Non-pigmented ciliary epithelial cell (primary cell): ENCODE measurements around the gene TM9SF2.

Experiments
- DNase-seq: peaks from one replicate; pipeline ENCODE4 v3.0.0-alpha.2; 2010; ENCODE audit warnings: low read depth

TM9SF2 gene

GRCh38 chr13:99577934-99578917, 77.0 kb downstream of the TM9SF2 start:
- no peak for DNase-seq

- DNase-seq = no peak
These were observed 79.4 kb downstream of the TM9SF2 start for GRCh38 chr13:99580500-99581268.

DNA sequence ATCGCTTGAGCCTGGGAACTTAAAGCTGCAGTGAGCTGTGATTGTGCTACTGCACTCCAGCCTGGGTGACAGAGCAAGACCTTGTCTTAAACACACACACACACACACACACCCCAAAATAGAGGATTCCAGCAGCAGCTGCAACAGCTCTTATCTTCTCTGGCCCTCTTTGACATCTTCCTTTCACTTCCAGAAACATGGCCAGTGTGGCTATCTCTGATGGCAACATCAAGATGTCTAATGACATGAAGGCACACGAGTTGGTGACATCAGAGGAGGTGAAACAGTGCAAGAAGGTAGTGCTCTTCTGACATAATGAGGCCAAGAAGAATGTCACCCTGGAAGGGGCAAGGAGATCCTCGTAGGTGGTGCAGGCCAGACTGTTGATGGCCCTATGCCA, 81.2 kb downstream of the TM9SF2 start:
- DNase-seq = no peak

GRCh38 chr13:99585609-99586008, 84.3 kb downstream of the TM9SF2 start:
- DNase-seq = no peak

DNA sequence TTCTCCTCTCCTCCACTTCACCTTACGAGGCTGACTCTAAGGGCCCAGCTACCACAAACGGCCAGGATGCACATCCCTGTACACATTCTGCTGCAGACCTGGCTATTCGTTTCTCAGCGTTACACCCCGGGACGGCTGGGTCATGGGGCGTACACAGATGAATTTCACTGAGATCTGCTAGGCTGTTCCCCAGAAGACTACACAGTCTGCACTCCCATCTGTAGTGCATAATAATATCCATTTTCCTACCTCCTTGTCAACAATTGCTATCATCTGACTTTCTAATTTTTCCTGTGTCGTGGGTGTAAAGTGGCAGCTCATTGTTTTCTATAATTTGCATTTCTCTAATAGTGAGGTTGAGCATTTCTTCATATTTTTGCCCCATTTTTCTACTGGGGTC, 85.7 kb downstream of the TM9SF2 start:
- no peak for DNase-seq

GRCh38 chr13:99587893-99588606, 86.8 kb downstream of the TM9SF2 start:
- DNase-seq = no peak

- DNase-seq = no peak
These were observed 88.3 kb downstream of the TM9SF2 start for GRCh38 chr13:99589575-99589974.

GRCh38 chr13:99590519-99591011, 89.3 kb downstream of the TM9SF2 start:
- DNase-seq = no peak

- DNase-seq = no peak
These were observed 94.9 kb downstream of the TM9SF2 start for GRCh38 chr13:99596180-99596579.

DNA sequence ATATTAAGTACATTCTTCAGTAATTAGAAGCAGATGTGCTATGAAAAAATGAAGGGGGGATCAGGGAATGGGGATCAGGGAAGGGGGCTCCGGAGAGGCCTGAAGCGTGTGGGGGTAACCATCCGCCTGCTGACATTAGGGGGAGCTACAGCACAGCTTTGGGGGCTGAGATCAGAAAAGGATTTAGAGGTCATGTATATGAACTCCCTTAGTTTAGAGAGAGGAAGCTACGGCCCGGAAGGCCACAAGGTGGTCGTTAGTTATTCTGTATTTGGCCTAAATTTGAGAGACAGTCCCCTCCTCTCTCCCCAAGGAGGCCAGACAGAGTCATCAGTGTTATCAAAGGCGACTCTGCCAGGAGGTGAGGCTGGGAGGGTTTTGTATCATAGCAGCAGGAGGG, 99.0 kb downstream of the TM9SF2 start:
- DNase-seq = no peak

DNA sequence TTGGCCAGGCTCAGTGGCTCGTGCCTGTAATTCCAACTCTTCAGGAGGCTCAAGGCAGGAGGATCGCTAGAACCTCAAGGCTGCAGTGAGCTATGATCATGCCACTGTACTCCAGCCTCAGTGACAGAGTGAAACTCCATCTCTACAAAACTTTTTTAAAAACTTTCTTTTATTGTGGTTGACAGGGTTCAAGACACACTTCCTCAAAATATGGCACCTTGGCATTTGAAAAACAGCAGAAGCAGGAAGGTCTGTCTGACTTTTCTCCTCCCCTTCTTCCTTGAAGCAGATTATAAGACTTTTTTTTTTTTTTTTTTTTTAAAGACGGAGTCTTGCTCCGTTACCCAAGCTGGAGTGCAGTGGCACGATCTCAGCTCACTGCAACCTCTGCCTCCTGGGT, 100.3 kb downstream of the TM9SF2 start:
- DNase-seq = no peak

- no peak for DNase-seq
These were observed 103.4 kb downstream of the TM9SF2 start for GRCh38 chr13:99604636-99605035.

DNA sequence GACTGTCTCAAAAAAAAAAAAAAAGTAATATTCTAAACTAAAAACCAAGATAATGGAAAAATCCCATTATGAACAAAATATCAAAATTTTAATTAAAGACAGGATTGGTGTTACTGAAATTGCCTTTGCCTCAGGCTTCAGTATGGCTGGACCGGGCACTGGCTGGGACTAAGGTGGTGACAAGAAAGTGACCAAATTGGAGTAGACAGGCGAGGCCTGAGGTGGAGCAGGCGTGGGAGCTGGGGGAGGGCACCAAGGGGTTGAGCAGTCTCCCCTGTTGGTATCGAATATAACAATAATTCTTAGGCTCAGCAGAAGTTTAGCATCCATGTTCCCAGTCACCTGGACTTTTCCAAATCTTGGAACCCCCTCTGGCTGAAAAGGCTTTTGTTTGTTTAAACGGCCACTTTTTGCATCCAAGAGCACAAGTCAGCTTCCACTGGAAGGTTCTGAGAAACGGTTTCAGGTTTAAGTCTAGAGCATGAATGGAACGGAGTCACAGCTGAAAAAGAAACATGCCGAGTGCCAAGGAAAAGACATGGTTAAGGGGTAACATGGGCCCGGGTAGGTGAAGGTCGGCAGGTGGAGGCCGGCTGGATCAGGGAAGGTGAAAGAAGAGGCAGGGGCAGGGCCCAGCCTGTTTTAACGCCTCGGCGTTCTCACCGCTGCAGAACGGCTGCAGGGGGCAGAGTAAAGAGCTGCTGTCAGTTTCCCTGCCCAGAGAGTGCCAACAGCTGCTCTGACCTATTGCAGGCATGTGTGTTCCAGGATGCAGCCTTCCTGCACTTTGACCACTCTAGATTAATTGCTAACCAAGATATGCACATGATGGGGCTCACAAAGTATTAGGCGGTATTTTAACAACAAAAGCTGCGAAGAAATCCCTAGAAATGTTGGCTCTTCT, 104.4 kb downstream of the TM9SF2 start:
- no peak for DNase-seq

GRCh38 chr13:99606324-99607066, 105.2 kb downstream of the TM9SF2 start, which contains the start of gene CLYBL:
Gene CLYBL (plus strand): TSS chr13:99606690.
- no peak for DNase-seq

GRCh38 chr13:99608345-99608744, 107.1 kb downstream of the TM9SF2 start:
- DNase-seq = no peak

DNA sequence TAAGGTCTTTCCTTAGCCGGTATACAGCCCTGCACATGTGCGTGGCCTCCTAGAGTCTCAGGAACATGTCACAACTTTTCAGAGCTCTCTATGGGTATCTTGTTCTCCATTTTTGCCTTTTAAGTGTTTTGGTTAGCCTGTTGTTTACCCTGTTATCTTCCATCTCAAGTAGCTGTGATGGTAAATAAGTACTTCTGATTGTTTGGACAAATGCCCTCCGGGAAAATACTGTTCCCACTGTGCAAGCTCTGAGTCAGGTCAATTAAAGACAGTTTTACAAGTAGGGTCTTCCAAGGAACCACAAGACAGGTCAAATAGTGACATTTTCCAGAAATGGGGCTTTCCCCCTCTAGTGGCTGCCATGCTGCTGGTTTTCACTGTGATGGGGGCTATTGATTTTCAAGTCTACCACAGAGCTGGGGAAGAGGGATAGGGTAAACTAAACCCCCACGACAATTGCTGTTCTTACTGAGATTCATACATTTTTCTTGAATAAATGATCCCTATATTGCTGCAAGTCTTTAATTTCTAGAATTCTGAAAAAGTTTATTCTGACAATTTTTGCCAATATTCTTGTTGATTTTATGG, 109.5 kb downstream of the TM9SF2 start:
- no peak for DNase-seq
